T-helper 1 cell treated with Interleukin-12 subunit alpha and Interleukin-12 subunit beta and Interleukin-4 antibody, amounts not matched to agents 30 μg/mL and 1 μg/mL, for 36 hours (primary cell): ENCODE data around the gene ATXN1.
"Not testable (repeated sequence)": the region's sequence is repeated elsewhere in the genome, so short reads cannot be mapped to it uniquely, and the experiment has no call there.

Source experiments
- H3K27ac Mint-ChIP-seq: one replicate; pipeline ENCODE4 v1.8.0; 2021; ENCODE audit warnings: mild to moderate bottlenecking, mixed read lengths
- H3K27me3 Mint-ChIP-seq: one replicate; pipeline ENCODE4 v1.8.0; 2021; ENCODE audit warnings: low read depth, mixed read lengths
- H3K36me3 Mint-ChIP-seq: one replicate; pipeline ENCODE4 v1.8.0; 2021; ENCODE audit warnings: low read depth, mixed read lengths
- H3K4me1 Mint-ChIP-seq: one replicate; pipeline ENCODE4 v1.8.0; 2021; ENCODE audit warnings: low read depth, mixed read lengths
- H3K4me3 Mint-ChIP-seq: one replicate; pipeline ENCODE4 v1.8.0; 2021; ENCODE audit warnings: mild to moderate bottlenecking, moderate library complexity, mixed read lengths
- H3K9me3 Mint-ChIP-seq: one replicate; pipeline ENCODE4 v1.8.0; 2021; ENCODE audit warnings: mixed read lengths

Gene ATXN1

GRCh38 chr6:16274885-16275589 lies 486.2 kb downstream of the ATXN1 start:
- Mint-ChIP-seq H3K27me3 (no peaks in the 10 kb centered on the region), H3K4me1 (peaks cover 3% of the 10 kb centered on the region), H3K9me3 (no peaks in the 10 kb centered on the region), H3K27ac (no peak overlapping the region), H3K36me3 (no peaks in the 10 kb centered on the region), H3K4me3 (no peak overlapping the region)

DNA sequence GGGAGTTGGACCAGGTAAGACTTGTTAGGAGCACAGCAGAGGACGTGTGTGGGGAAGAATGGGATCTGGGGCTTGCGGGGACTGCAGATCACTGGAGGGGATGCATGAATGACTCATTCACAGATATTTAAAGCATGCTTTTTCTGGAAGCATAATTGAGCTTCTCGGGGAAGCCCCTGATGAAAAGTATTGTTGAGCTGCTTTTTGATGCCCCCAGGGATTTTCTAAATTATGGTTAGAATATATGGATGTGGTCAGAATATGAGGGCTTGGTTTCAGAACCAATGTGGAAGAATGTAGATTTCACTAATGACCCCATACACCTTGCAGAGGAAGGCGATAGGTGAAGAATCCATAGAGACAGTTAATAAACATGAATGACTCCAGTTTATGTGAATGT lies 486.8 kb downstream of the ATXN1 start:
- Mint-ChIP-seq H3K27me3 (no peaks in the 10 kb centered on the region), H3K36me3 (no peaks in the 10 kb centered on the region), H3K27ac (no peak overlapping the region), H3K4me3 (no peak overlapping the region), H3K9me3 (no peaks in the 10 kb centered on the region), H3K4me1 (peaks cover 3% of the 10 kb centered on the region)

GRCh38 chr6:16273256-16273655 lies 488.0 kb downstream of the ATXN1 start:
- peaks cover 3% of the 10 kb centered on the region for H3K4me1 Mint-ChIP-seq
- H3K27me3 Mint-ChIP-seq, result no peaks in the 10 kb centered on the region
- H3K36me3 Mint-ChIP-seq, result no peaks in the 10 kb centered on the region
- no peak overlapping the region for H3K27ac Mint-ChIP-seq
- no peaks in the 10 kb centered on the region for H3K9me3 Mint-ChIP-seq
- no peak overlapping the region for H3K4me3 Mint-ChIP-seq

GRCh38 chr6:16272201-16272600 lies 489.1 kb downstream of the ATXN1 start:
- Mint-ChIP-seq H3K4me1 (peaks cover 3% of the 10 kb centered on the region), H3K36me3 (no peaks in the 10 kb centered on the region), H3K27ac (no peak overlapping the region), H3K9me3 (no peaks in the 10 kb centered on the region), H3K27me3 (no peaks in the 10 kb centered on the region), H3K4me3 (no peak overlapping the region)

DNA sequence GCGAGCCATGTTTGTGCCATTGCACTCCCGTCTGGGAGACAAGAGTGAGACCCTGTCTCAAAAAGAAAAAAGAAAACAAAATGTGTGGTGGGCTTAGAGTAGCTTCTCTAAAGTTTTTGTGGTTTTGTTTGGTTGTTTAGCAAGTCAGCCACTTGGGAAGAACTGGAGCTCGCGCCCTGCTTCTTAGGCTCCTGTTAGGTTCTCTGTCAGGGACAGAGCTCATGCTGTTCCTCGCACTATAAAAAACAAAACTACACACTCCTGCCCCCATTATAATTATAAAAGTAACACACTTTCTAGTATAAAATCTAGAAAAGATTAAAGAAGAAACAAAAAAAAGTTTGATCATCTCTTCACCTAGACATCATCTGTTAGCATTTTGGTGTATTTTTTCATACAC lies 489.8 kb downstream of the ATXN1 start:
- Mint-ChIP-seq H3K9me3 (no peaks in the 10 kb centered on the region), H3K27me3 (no peaks in the 10 kb centered on the region), H3K4me3 (no peak overlapping the region), H3K27ac (no peak overlapping the region), H3K36me3 (no peaks in the 10 kb centered on the region), H3K4me1 (peaks cover 3% of the 10 kb centered on the region)

DNA sequence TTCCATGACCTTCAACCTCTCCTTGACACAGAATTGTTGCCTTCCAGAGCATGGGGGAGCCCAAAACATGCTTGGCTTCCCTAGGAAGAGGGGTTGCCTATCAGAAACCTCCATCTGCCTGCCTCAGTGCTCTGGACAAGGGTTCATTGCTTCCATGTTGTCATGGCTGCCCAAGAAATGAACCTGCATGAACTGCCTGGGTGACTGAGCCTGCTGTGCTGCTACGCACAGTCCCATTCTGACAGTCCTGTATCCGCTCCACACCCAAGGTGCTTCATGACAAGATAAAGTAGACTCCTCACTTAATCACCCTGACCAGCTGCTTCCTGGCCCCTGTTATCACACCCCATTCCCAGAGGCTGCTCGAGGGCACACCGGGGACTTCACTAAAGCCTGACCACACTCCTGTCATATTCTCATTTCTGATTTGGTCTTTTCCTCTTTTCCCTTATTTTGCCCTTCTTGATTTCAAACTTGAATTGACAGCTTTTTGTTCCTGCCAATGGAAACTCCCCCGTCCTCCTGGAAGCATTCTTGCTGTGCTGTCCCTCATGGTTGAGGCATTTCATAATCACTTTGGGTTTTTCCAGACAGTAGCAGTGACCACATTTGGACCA lies 491.0 kb downstream of the ATXN1 start:
- H3K27me3 Mint-ChIP-seq, result no peaks in the 10 kb centered on the region
- H3K9me3 Mint-ChIP-seq, result no peaks in the 10 kb centered on the region
- H3K4me3 Mint-ChIP-seq, result no peak overlapping the region
- no peaks in the 10 kb centered on the region for H3K36me3 Mint-ChIP-seq
- H3K27ac Mint-ChIP-seq, result no peak overlapping the region
- peaks cover 3% of the 10 kb centered on the region for H3K4me1 Mint-ChIP-seq

DNA sequence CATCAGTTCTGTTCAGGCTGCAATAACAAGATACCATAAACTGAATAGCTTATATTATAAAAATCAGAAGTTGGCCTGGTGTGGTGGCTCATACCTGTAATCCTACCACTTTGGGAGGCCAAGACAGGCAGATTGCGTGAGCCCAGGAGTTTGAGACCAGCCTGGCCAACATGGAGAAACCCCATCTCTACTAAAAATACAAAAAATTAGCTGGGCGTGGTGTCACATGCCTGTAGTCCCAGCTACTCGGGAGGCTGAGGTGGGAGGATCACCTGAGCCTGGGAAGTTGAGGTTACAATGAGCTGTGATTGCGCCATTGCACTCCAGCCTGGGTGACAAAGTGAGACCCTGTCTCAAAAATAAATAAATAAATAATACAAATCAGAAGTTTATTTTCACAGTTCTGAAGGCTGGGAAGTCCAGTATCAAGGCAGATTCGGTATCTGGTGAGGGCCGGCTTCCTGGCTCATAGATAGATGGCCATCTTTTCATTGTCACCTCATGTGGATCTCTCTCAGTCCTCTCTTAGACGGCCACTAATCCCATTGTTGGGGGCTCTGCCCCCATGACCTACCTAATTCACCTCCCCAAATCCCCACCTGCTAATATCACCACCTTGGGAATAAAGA lies 491.7 kb downstream of the ATXN1 start:
- not testable (repeated sequence) for H3K9me3 Mint-ChIP-seq, H3K27me3 Mint-ChIP-seq, H3K4me3 Mint-ChIP-seq, H3K36me3 Mint-ChIP-seq, H3K27ac Mint-ChIP-seq, H3K4me1 Mint-ChIP-seq

DNA sequence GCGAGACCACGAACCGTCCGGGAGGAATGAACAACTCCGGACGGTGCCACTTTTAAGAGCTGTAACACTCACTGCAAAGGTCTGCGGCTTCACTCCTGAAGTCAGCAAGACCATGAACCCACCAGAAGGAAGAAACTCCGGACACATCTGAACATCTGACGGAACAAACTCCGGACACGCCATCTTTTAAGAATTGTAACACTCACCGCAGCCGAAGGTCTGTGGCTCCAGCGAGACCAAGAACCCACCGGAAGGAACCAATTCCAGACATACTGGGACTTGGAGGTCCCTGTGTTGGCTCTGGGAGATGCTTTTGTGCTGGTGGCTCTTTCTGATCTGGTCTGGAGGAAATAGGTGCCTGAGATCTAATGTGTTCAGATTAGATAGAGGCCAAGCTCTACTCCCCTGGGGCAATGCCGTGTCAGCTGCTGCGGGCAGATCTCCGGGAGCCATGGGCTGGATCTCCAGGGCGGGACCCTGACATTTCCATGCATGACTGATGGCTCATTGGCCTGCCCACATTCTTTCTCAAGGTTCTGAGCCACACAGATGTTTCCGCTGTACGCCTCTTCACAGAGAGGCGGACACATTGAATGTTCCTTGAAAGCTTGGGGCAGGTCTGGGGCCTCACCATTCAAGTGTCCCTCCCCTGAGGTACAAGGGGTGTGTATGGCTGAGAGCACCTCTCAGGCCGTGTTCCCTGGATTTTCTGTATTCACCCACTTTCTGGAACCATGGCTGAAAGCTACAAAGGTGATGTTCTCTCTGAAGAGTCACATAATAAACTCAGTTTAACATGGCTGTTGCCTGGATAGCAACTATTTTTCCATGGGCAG lies 493.6 kb downstream of the ATXN1 start:
- Mint-ChIP-seq H3K4me3 (no peak overlapping the region), H3K4me1 (peaks cover 1% of the 10 kb centered on the region), H3K9me3 (no peaks in the 10 kb centered on the region), H3K27ac (no peak overlapping the region), H3K36me3 (no peaks in the 10 kb centered on the region), H3K27me3 (no peaks in the 10 kb centered on the region)

- Mint-ChIP-seq H3K27me3 (no peaks in the 10 kb centered on the region), H3K27ac (no peak overlapping the region), H3K4me1 (peaks cover 1% of the 10 kb centered on the region), H3K9me3 (no peaks in the 10 kb centered on the region), H3K4me3 (no peak overlapping the region), H3K36me3 (no peaks in the 10 kb centered on the region)
Measured at GRCh38 chr6:16265351-16266341, 495.6 kb downstream of the ATXN1 start.

DNA sequence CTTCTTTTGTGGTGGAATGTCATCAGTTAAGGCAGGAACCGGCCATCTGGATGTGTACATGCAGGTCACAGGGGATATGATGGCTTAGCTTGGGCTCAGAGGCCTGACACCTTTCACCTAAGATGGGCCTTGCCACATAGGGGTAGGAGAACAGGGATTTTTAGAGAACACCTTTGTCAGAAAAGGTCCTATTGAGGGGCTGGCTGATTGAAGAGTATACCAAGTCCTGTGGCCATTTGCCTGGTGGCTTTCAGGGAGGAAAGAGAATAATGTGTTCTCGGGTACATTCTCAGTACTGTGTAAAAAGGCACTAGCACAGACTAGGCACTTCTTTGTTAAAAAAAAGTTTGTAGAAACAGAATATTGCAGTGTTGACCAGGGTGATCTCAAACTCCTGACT lies 496.5 kb downstream of the ATXN1 start:
- no peak overlapping the region for H3K27ac Mint-ChIP-seq
- no peak overlapping the region for H3K4me3 Mint-ChIP-seq
- no peaks in the 10 kb centered on the region for H3K4me1 Mint-ChIP-seq
- H3K9me3 Mint-ChIP-seq, result no peaks in the 10 kb centered on the region
- H3K27me3 Mint-ChIP-seq, result no peaks in the 10 kb centered on the region
- no peaks in the 10 kb centered on the region for H3K36me3 Mint-ChIP-seq

DNA sequence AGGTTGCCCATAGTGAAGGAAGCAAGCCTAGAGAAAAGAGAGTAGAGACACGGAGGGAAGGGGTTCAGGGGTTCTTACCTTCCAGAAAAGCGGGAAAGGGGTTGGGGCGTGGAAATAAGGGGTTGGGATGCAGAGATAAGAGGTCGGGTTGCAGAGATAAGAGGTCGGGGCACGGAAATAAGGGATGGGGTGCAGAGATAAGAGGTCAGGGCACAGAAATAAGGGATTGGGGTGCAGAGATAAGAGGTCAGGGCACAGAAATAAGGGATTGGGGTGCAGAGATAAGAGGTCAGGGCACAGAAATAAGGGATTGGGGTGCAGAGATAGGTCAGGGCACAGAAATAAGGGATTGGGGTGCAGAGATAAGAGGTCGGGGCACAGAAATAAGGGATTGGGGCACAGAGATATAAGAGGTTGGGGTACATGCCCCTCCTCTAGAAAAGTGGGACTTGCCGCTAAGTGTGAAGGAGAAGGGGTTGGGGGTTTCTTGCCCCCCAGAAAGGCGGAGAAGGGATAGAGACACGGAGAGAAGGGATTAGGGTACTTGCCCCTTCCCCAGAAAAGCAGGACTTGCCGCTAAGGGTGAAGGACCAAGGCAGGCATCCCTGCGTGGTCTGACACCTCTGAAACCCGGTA lies 497.7 kb downstream of the ATXN1 start:
- not testable (repeated sequence) for H3K36me3 Mint-ChIP-seq, H3K27me3 Mint-ChIP-seq, H3K4me1 Mint-ChIP-seq, H3K4me3 Mint-ChIP-seq, H3K27ac Mint-ChIP-seq, H3K9me3 Mint-ChIP-seq

GRCh38 chr6:16262773-16263172 lies 498.5 kb downstream of the ATXN1 start:
- not testable (repeated sequence) for H3K4me1 Mint-ChIP-seq, H3K9me3 Mint-ChIP-seq, H3K27ac Mint-ChIP-seq, H3K36me3 Mint-ChIP-seq, H3K4me3 Mint-ChIP-seq, H3K27me3 Mint-ChIP-seq

GRCh38 chr6:16260602-16261001 lies 500.7 kb downstream of the ATXN1 start:
- not testable (repeated sequence) for H3K36me3 Mint-ChIP-seq, H3K4me1 Mint-ChIP-seq, H3K27ac Mint-ChIP-seq, H3K27me3 Mint-ChIP-seq, H3K9me3 Mint-ChIP-seq, H3K4me3 Mint-ChIP-seq
